Activated CD8-positive, alpha-beta memory T cell treated with anti-CD3 and anti-CD28 coated beads for 48 hours (primary cell): Measurements from ENCODE around the gene IFT81.

ENCODE experiments used
- DNase-seq, 3 experiments: peaks; one replicate each; pipeline ENCODE4 v3.0.0-alpha.2; 2020; ENCODE audit warnings: low read depth in 2 of 3, low spot score in 2 of 3

Gene IFT81

DNA sequence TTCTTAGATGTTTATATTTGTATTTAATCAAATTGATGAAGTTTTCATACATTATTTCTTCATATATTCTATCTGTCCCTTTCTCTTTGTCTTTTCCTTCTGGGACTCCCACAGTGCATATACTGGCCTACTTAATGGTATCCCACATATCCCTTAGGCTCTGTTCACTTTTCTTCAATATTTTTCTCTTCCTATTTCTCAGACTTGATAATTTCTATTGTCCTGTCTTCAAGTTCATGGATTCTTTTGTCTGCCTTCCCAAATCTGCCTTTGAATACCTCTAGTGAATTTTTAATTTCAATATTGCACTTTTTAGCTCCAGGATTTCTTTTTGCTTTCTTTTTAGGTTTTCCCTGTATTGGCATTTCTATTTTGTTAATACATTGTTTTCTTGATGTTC lies 33.4 kb downstream of the IFT81 start:
- no peak for DNase-seq

DNA sequence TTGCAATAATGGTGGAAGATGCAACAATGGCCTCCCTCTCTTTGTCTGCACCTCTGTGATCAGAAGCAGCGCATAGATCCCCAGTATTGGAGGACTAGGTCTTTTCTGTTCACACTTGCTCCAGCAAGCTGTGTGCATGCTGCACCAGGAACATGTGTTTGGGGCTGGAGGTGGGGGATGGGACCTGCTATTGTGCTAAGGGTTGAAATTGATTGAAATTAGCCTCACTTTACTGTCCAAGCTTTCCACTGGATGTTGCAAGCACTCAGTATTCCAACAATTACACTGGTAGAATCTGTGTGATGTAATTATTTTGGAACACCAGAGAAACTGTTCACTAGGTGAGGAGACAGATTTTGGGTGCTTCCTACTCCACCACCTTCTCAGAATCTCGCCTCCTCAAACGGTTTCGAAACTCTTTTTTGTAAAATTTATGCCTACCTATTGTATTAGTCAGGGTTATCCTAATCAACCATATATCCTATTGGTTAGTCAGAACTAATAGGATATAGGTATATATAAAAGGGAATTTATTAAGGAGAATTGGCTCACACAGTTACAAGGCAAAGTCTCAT lies 35.6 kb downstream of the IFT81 start:
- no peak for DNase-seq

DNA sequence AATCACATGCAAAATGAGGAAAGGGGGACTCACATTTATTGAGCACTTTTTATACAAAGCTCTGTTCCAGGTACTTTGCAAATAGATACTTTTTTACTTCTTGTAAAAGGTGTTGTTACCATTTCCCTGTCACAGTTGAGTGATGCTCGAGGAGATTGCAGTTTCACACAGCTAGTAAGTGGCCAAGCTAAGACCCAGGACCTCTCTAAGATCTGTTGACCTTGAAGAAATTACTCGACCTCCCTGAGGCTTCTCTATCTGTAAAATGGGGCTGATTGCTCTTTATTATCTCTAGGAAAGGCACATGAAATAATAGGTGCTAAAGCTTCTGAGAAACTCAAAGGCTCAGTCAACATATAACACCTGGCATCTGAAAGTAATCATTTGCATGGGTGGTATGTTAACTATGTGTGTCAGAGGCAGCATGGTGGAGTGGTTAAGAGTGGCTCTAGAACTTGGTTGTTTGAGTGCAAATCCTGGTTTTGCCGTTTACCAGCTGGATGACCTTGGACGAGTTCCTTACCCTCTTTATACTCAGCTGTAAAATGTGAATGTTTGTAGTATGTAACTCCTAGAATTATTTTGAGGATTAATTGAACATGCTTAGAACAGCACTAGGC lies 41.5 kb downstream of the IFT81 start:
- DNase-seq, result no peak

DNA sequence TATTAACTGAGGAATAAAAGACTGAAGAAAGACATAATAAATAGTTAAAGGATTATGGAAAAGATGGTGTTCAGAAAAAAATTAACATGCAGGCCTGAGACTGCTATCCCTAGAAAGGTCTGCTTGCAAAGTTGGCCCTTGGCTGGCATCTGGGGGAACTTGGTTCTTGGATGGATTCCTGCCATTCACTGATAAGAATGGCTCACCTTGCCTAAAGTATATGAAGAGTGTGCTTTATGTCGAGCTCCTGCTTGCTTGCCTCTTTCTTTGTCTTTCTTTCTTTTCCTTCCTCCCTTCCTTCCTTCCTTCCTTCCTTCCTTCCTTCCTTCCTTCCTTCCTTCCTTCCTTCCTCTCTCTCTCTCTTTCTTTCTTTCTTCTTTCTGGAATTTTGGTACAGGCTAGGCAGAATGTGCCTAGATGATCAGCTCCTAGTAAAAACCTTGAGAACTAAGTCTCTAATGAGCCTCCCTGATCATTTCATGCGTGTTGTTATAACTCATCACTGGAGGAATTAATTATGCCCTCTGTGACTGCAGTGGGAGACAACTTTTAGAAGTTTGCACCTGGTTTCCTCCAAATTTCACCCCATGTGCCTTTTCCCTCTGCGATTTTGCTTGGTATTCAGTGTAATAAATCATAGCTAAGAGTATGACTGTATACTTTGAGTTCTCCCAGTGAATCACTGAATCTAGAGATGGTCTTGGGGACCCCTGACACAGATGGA lies 44.7 kb downstream of the IFT81 start:
- DNase-seq, result no peak

DNA sequence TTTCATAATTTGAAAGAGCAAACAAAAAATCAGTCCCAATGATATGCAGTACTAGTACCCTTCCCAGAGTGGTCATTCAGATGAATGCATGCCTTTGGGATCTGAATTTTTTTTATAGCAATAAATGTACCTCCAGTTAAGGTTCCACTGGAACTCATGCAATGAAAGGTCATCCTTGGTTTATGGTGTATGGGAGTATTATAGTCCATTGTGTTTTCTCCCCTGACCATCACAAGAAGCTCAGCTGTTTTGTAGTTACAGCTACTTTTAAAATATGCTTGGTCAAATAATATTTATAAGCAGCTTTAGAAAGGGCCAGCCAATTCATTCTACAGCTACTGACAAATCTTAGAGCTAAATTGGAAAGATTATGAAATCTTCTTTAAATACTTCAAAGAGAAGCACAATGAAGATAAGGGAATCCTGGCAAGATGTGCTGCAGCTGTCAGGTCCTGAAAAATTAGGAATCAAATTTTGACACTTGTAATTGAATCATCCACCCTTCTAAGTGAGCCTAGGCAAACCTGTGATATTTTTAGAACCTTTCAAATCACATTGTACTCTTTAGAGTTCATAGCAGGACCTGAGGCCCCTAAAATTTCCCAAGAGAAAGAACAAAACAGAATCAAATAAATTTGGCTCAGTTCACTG lies 46.5 kb downstream of the IFT81 start:
- no peak for DNase-seq

DNA sequence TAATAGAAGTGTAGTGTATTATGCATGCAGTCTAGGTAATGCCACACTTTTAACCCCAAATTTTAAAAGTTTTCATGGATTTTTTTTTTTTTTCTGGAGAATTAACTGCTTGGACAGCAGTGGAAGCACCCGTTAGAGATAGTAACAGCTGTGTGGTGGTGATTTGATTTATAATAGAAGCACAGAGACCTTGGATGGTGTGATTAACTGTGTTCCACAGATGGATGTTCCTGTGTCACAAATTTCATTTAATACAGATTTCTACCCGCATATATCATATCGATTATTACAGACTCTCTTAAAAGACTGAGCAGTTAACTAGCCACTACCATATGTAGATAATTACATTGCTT lies 47.0 kb downstream of the IFT81 start:
- DNase-seq, result no peak

DNA sequence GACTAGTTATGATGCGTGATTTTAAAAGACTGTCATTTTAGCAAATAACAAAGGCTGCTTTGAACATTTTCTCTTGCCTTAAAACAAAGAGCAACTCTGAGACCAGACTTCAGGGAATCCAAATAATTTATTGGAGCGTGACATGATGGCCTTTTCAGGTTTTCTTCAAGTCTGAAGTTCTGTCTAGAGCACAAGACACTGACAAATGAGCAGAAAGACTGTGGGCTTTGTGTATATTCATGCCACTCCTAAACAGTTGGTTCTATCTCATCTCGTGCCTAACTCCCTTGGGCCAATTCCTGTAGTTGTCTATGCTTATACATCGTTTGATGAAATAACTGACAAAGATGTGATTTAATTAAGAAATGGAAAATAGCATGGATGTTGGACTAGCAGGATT lies 47.5 kb downstream of the IFT81 start:
- DNase-seq, result no peak

DNA sequence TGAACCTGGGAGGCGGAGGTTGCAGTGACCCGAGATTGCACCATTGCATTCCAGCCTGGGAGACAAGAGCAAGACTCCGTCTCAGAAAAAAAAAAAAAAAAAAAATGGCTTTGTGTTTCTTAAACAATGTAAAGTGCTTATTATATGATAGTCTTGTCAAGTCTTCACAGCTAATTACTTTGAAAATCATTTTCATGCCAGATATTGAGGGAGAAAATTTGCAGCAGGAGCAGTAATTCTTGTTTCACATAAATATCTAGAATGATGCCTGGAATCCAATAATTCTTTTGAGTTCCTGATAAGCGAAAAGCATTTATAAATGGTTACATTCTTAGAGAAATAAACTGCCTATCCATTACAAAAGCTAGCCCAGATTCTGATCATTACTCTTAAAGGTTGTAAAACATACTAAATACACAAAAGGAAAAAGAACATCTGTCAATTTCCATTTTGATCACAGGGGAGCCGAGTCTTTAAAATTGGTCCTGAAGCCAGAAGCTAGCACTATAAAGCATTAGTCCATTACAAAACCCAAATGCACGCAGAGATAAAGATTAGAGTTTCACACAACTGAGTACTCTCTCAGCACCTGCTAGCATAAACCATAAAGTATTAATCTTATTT lies 50.3 kb downstream of the IFT81 start:
- no peak for DNase-seq

DNA sequence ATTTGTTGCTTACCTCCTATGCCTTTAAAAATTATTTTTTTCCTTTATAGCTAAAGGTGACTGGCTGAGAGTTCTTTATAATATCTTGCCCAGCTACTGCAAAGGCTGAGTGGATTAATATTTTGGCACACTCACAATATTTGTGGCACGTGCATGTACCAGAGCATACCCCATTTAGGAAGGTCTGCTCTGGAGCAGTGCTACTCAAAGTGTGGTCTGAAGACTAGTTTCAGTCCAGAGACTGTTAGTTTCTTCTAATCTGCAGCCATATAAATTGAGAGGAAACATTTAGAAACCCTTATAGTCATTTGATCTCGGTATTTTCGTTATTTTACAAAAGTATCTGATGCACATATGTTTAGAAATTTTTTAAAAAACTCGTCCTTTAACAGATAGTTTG lies 51.0 kb downstream of the IFT81 start:
- no peak for DNase-seq

DNA sequence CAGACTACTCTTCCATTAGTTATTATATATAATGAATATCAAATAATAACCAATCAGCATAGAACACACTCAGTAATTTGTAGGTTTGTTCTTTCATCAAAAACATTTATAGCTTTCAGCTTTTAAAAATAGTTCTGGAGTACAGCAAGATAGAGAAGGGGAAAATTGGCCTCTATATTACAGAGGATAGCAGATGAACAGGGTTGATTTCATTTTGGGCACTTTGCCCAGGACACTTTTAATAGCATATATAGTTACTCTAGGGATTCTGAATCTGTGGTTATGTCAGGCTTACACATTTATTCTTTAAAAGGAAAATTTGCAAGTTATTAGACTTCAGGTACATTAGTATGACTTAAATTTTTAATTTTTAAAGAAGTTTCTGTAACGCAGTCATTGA lies 52.6 kb downstream of the IFT81 start:
- no peak for DNase-seq

DNA sequence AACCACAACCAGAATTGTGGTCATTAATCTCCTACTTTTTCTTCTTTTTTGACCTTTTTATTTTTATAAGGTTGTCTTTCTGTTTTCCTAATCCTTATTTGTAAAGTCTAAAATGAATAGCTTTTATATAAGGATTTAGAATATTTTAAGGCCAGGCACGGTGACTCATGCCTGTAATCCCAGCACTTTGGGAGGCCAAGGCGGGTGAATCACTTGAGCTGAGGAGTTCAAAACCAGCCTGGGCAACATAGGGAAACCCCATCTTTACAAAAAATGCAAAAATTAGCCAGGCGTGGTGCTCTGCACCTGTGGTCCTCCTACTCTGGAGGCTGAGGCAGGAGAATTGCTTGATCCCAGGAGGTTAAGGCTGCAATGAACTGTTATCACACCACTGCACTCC lies 55.1 kb downstream of the IFT81 start:
- DNase-seq, result no peak

DNA sequence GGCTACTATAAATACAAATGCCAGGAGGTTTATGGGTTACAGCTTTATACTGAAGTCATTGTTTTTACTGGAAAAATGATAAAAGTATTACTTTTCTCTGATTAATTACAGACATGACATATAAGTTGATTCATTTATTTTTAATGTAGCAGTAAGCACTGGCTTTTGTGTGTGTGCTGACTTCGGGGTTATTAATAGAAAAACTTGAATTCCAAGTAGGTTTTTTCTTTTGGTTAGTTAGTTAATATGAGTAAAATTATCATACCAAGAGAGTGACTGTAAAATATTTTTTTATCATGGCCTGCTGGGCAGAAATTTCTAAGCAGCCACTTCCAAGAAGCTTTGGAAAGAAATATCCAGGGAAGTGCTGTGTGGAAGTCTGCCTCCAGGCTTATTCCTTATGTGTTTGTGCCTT lies 56.4 kb downstream of the IFT81 start:
- DNase-seq, result no peak

DNA sequence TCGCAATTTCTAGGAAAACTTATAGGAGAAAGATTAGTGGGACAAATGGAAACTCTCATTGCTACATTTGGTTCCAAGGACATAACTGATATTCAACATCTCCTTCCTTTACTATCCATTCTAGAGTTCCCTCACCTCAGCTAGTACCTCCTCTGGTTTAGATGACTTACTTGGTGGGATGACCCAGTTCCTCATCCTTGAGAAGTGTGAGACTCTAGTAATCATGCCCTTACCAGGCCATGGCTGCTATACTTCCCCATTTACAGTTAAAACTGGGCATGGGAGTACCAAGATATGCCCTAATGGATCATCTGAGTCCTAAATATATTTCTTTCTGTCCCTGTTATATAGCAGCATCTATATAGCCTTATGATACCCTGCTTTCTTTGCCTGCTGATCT lies 58.1 kb downstream of the IFT81 start:
- no peak for DNase-seq

DNA sequence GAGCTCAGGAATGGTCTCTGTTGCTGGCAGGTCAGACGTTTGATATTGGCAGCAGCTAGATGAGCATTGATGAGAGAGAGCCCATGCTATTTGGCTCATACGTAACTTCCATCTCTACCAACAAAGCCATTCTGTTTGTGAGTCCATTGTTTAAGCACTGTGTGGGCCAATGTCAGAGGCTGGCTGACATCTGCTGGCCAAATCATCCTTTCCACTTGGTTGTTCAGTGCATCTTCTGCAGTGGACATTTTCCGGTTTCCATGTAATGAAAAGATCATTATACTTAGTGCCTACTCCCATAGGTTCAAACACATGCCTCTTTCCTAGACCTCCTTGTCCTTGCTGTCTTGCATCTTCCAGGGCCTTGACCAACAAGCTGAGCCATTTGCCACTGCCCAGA lies 59.2 kb downstream of the IFT81 start:
- DNase-seq, result no peak

DNA sequence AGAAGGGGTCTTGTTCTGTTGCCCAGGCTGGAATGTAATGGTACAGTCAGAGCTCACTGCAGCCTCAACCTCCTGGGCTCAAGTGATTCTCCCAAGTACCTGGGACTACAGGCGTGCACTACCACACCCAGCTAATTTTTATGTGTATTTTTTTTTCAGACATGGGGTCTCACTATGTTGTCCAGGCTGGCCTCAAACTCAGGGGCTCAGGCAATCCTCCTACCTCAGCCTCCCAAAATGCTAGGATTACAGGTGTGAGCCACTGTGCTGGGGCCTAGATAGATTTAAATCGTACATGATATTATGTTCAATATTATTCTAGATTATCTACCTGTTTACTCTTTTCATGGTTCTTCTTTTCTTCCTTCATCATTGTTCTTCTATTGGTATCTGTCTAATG lies 61.5 kb downstream of the IFT81 start:
- DNase-seq, result no peak

DNA sequence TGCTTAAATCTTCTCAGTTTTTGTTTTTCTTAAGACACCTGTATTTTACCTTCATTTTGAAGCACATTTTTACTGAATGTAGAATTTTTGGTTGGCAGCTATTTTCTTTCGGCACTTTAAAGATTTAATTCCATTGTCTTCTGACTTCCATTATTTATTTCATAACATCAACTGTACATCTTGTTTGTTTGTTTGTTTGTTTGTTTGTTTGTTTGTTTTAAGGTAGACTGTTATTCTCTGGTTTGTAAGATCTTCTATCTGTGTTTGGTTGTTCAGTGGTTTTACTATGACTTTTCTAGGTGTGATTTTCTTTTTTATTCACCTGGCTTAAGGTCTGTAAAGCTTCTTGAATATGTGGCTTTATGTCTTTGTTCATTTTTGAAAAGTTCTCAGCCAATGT lies 61.9 kb downstream of the IFT81 start:
- no peak for DNase-seq

DNA sequence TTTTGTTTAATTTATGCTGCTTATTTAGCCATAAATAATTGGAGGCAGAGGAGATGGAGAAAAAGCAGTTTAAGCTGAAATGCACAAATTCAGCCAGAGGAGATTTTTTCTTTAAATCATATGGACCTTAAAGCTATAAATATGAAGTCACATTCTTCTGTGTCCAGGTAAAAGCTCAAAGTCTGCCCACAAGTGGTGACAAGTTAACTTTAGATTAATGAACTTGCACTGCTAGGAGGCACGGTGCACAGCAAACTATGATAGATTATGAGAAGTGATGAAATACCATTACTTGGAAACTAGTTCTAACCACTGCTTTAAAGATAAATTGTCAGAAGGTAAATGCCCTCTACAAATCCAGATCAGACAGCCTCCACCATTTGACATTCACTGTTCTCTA lies 69.0 kb downstream of the IFT81 start:
- DNase-seq, result no peak

DNA sequence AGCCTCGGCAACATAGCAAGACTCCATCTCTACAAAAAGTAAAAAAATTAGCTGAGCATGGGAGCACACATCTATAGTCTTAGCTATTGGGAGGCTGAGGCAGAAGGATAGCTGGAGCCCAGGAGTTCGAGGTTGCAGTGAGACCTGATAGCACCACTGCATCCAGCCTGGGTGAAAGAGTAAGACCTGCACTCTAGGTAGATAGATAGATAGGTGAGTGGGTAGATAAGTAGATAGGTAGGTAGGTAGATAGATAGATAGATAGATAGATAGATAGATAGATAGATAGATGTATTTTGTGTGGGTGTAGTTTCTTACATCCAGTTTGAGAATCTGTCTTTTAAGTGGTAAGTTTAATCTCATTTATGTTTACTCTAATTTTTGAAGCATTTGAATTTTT lies 72.8 kb downstream of the IFT81 start:
- no peak for DNase-seq

DNA sequence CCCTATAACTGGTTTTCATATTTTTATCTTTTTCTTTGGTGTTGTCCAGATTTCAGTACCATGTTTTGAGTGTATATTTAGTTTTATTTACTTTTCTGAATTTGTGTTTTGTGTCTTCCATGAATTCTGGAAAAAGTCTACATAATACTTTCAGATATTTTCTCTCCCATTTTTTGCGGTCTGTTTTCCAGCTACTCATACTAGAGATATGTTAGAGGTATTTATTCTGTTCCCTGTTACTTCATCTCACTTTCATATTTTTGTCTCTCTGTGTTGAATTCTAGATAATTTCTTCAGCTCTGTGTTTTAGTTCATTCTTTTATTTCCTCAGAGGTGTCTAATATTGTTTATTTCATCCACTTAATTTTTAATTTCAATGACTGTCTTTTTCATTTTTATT lies 74.2 kb downstream of the IFT81 start:
- no peak for DNase-seq

DNA sequence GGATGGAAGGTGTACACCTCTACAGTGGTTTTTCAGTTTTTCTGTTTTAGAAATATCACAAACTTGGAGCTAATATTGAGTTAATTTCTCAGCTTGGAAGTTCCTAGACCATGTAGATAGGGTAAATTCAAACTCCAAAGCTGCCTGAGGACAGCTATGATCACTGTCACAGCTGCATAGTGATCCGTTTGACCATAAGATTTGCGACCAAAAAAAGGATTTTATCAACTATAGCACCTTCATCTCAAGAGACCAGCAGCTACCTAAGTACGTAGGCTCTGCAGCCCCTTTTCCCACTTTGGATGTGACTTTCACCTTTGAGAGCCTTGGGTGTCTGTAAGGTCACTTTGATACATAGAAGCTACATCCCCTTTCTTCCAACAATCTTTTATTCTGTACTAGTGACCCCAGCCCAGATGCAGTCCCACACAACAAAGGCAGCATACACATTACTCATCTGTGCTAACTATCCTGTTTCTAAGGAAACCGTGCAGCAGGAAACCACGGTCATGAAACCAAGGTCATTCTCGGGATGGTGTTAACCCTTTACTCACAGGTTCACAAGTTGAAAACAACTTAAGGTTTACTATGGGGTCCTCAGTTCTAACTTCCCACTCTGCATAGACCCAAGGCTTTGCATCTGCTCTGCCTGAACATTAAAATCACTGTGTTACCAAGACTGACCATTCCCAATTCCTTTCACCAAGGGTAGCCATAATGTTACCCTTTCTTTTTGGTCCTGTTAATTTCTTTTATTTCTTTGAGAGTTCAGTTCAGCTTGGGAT lies 75.4 kb downstream of the IFT81 start:
- DNase-seq, result no peak

DNA sequence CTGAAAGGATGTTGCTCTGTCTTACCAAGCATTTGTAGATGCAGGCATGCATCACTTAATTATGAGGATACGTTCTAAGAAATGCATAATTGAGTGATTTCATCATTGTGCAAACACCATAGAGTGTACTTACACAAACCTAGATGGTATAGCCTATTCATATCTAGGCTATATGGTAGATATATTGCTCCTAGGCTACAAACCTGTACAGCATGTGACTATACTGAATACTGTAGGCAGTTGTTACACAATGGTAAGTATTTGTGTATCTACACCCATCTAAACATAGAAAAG lies 75.9 kb downstream of the IFT81 start:
- DNase-seq, result no peak
